HG03103 (cell line): Measurements from ENCODE around the gene PKD1L1.
"Not testable (repeated sequence)": the region's sequence is repeated elsewhere in the genome, so short reads cannot be mapped to it uniquely, and the experiment has no call there.

Experiments
- ATAC-seq: cut with Tn5 transposase; IDR thresholded peaks from one replicate; pipeline ENCODE4 v1.9.1; 2021; ENCODE audit warnings: low read depth; ENCODE audit not compliant: unreplicated experiment

The PKD1L1 gene

DNA sequence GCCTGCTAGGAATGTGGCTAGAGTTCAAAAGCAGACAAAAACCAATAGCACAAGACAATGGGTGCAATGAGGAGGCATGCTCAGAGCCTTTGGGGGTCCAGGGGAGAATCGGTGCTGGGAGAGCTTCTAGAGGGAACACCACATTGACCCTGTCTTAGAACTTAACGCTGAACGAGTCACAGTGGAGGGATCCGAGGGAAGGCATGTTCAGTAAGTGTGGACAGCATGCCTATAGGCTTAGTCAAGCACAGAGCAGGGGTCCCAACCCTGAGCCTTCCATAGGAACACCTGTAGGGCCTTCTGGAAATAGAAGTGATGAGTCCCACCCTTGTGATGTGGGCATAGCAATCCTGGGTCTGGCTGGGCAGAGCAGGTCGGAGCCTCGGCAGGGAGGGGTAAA is 148.7 kb downstream of the PKD1L1 start:
- no peak for ATAC-seq

DNA sequence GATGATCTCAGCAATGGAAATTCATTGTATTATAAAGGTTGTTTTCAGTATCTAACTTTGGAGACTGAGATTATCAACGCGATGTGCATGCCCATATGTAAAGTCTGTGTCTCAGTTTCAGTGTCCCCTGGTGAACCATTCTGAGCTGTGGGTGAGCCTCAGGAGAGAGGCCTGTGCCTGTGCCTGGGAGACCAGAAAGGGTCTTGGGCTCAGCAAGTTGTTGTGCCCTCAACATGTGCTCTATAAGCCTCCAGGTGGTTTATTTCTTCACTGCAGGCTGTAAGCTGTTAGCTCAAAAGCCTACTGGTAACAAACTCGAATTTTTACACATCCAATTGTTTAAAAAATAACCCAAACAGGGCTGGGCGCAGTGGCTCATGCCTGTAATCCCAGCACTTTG is 151.9 kb downstream of the PKD1L1 start:
- no peak for ATAC-seq

DNA sequence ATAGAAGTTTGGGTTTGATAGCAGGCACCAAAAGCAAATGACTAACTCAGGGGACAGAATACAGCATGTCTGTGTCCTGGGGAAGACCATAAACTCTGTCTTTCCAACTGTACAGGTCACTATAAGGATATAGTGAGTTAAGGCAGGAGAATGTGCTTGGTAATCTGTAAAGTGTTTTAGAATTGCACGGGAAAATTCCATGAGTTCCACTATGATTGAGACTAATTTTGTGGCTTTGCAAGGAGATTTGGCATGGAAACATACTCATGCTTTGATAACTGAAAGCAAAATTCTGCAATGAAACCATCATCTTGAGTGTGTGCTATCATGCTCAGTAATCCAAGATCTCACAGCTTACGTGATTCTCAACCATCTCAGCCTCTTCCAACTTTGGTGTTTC is 152.6 kb downstream of the PKD1L1 start:
- no peak for ATAC-seq

DNA sequence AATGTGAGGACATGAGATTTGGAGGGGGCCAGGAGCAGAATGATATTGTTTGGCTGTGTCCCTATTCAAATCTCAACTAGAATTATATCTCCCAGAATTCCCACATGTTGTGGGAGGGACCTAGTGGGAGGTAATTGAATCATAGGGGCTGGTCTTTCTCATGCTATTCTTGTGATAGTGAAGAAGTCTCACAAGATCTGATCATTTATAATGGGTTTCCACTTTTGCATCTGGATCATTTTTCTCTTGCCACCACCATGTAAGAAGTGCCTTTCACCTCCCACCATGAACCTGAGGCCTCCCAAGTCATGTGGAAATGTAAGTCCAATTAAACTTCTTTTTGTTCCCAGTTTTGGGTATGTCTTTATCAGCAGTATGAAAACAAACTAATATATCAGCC is 153.1 kb downstream of the PKD1L1 start:
- ATAC-seq, result not testable (repeated sequence)

DNA sequence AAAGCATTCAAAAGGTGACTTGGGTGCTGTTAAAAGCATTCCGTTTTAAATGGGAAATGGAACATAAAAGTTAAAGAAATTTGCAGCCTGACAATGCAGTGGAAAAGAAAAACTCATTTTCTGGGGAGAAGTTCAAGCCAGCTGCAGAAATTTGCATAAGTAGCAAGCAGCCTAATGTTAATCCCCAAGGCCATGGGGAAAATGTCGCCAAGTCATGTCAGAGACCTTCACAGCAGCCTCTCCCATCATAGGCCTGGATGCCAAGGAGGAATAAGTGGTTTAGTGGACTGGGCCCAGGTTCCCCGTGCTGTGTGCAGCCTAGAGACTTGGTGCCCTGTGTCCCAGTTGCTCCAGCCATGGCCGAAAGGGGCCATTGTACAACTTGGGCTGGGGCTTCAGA is 154.2 kb downstream of the PKD1L1 start:
- ATAC-seq, result no peak

GRCh38 chr7:47793186-47793585 is 155.1 kb downstream of the PKD1L1 start:
- ATAC-seq, result not testable (repeated sequence)

DNA sequence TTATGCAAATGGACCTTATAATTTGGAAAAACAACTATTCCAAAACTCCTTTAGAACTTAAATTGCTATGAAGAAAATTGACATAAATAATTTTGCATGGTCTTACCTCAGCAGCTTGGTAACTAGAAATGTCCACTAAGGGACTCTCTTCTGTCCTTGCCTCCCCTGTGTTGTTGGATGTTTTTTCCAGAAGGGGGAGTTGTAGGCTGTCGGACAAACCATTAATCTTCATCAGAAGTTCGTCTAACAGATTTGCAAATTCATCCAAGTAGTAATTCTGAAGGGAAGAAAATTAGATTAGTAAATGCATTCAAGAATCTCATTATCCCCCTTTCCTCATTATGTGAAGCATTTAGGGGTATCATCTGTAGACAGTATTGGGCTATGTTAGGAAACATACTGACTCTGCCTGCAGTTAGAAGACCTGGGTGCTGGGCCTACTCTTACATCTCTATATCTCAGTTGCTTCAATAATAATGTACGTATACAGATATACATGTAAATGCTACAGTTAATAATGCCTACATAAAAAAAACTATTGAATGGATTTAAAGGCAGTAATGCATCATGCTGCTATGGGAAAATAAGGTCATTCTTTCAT is 155.6 kb downstream of the PKD1L1 start:
- no peak for ATAC-seq

DNA sequence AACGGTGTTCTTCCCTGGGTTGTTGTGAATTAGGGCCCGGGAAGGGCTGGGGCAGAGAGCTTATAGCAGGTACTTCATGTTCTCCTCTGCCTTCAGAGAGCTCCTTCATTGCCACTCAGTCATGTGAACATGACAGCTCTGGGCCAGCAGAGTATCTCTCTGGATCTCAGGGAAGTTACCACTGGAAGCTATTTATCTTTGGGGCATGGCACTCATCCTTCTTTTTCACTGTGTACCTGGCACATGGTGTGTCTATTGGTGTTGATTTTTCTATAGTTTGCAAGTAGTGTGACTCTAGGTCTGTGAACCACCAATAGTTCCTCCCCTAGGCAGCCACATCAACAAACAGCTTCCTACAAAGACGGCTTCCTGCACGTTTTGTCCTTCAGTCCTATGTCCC is 156.6 kb downstream of the PKD1L1 start:
- no peak for ATAC-seq

DNA sequence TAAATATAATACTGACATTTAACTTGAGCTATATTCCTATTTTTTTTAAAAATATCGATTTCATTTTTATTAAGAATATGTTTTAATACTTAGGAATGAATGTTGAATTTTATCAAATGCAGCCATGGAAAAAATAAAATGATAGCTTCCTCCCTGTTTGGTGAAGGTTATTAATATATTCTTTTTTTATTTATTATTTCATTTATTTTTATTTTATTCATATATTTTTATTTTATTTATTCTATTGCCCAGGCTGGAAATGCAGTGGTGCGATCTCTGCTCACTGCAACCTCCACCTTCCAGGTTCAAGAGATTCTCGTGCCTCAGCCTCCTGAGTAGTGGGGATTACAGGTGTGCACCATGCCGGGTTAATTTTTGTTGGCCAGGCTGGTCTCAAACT is 160.2 kb downstream of the PKD1L1 start:
- ATAC-seq, result no peak

- no peak for ATAC-seq
These were observed 160.8 kb downstream of the PKD1L1 start for GRCh38 chr7:47787249-47788069.

- ATAC-seq, result no peak
These were observed 161.6 kb downstream of the PKD1L1 start for GRCh38 chr7:47786557-47787248.

DNA sequence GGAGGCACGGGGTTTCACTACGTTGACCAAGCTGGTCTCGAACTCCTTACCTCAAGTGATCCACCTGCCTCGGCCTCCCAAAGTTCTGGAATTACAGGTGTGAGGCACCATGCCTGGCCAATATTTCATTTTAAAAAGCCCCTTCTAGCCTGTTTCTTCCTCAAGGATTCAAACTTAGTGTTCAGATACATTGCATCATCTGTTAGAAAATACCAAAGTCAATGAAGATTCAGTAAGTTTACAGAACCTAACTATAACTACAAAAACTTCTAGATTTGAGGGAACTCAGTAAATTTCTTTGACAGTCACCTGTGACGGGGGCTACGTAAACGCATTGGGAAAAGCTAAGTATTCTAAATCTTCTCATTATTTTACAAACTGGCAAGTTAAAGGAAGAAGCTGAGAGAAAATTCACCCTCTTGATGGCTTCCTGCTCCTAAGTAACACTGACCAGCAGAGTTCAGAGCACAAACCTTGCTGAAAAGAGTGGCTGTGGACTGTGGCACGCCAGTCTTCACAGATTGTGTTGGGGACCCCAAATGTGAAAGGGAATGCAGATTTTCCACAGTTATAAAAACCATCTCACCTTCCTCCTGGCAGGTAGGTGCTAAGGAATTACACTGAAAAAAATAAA is 162.2 kb downstream of the PKD1L1 start:
- ATAC-seq, result no peak

GRCh38 chr7:47783456-47784223 is 164.6 kb downstream of the PKD1L1 start:
- ATAC-seq, result no peak

DNA sequence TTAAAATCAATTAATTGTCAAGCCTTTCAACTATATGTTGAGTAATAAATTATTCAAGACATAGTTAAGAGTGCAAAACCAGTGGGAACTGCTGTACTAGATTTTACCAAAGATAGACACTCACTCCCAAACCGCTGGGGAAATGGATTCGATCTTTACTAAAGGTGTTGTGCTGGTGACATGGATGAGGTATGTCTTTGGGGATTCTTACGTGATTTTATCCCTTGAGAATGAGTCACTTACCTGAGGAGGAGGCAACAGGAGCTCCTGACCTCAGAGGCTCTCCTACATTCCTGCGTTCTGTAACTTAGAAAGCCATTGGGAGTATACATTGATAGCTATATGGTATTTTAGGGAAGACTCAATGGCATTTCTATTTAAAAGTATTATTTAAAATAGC is 165.5 kb downstream of the PKD1L1 start:
- no peak for ATAC-seq

- no peak for ATAC-seq
These were observed 166.2 kb downstream of the PKD1L1 start for GRCh38 chr7:47782022-47782421.

DNA sequence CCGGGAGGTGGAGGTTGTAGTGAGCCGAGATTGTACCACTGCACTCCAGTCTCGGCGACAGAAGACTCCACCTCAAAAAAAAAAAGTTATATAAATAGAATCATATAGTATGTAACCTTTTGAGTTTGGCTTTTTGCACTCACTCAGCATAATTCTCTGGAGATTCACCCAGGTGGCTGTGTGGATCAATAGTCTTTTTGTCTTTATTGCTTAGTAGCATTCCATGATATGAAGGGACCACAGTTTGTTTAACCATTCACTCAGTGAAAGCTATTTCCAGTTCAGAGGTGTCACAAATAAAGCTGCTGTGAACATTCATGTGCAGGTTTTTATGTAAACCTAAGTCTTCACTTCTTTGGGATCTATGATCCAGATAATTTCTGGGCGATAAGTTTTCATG is 167.7 kb downstream of the PKD1L1 start:
- no peak for ATAC-seq

DNA sequence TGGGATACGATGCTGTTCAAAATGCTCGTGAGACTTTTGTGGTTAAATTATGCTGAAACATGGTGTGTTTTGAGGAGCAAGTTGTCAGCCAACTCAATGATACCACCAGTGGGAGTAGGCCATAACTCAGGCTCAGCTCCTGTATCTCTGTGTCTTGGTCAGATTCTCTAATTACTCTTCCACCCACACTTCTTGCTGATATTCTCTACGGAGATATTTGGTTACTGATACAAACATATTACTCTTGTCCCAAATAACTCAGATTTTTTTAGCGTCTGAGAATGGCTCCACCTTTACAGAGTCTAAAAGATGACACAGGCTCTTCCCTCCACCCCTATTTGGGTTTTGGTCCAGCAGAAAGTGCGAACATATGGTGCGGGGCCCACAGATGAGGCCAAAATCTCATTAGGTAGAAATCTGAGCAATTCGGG is 168.9 kb downstream of the PKD1L1 start:
- no peak for ATAC-seq

- no peak for ATAC-seq
These were observed 170.1 kb downstream of the PKD1L1 start for GRCh38 chr7:47778153-47778661.

GRCh38 chr7:47777531-47778152 is 170.6 kb downstream of the PKD1L1 start:
- no peak for ATAC-seq

GRCh38 chr7:47776335-47776734 is 171.9 kb downstream of the PKD1L1 start:
- no peak for ATAC-seq
